ENCODE data around the gene CLDN22.

The CLDN22 gene

DNA sequence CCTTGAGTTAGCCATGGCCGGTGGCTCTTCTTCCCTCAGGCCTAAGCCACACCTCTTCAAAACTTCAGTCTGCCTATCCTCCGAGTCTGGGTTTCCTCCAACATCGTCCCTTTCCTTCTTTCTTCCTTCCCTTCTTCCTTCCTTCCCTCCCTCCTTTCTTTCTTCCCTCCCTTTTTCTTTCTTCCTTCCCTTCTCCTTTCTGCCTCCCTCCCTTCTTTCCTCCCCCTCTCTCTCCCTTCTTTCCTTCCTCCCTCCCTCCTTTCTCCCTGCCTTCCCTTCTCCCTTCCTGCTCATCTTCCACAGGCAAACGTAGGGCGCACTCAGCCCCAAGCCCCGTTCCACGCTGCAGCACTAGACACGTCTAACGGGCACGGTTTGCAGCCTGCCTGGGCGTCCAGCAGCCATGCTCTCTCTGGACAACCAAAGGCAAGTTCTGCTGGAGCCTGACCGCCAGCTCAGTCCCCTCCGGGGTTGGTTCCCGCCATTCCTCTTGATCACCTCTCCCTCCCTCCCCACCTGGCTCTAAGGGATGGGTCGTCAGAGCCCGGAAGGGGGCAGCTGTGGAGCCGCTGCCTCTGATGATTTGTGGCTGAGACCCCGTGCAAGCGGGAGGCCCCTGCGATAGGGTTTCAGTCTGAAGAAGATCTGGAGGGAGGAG is 36.2 kb upstream of the CLDN22 start:
- Histone ChIP-seq H3K36me3 (no peaks in the 10 kb centered on the region), H3K4me1 (no peaks in the 10 kb centered on the region), H3K9me3 (no peaks in the 10 kb centered on the region), H3K4me3 (no peak overlapping the region), H3K27ac (no peak overlapping the region), H3K27me3 (peaks cover 0 to 2% of the 10 kb centered on the region in 2 donors)
- TF ChIP-seq, protein P1, sequence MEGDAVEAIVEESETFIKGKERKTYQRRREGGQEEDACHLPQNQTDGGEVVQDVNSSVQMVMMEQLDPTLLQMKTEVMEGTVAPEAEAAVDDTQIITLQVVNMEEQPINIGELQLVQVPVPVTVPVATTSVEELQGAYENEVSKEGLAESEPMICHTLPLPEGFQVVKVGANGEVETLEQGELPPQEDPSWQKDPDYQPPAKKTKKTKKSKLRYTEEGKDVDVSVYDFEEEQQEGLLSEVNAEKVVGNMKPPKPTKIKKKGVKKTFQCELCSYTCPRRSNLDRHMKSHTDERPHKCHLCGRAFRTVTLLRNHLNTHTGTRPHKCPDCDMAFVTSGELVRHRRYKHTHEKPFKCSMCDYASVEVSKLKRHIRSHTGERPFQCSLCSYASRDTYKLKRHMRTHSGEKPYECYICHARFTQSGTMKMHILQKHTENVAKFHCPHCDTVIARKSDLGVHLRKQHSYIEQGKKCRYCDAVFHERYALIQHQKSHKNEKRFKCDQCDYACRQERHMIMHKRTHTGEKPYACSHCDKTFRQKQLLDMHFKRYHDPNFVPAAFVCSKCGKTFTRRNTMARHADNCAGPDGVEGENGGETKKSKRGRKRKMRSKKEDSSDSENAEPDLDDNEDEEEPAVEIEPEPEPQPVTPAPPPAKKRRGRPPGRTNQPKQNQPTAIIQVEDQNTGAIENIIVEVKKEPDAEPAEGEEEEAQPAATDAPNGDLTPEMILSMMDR (IDR thresholded peaks at IDR 0.05): no peak
- intact Hi-C loops (cut with DNase I; ENCODE audit: low total_unique reads): no loop called here
- DNase-seq: no peak

DNA sequence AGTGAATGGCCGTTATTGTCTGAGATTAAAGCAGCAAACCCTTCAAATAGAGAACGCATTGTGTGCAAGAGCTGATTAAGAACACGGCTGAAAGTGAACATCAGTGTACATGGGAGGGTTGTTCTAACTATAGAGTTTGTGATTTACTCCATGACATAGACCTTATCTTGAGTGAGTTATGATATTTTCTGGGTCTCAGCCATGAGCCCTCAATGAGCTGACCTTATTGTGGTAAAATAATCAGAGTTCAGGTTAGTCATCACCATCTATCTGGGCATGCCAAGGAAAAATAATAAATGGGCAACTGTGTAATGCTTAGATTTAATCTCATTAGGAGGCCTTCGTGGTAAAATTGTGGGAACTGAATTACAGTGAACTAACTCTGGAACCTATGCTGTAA is 35.3 kb upstream of the CLDN22 start:
- H3K9me3 ChIP-seq: no peaks in the 10 kb centered on the region
- intact Hi-C loops (cut with DNase I; ENCODE audit: low total_unique reads): no loop called here
- H3K4me1 ChIP-seq: no peaks in the 10 kb centered on the region
- no peak for DNase-seq
- peaks cover 0 to 2% of the 10 kb centered on the region in 2 donors for H3K27me3 ChIP-seq
- H3K4me3 ChIP-seq: no peak overlapping the region
- TF ChIP-seq, protein P1 (IDR thresholded peaks at IDR 0.05): no peak
- H3K27ac ChIP-seq: no peak overlapping the region
- no peaks in the 10 kb centered on the region for H3K36me3 ChIP-seq

DNA sequence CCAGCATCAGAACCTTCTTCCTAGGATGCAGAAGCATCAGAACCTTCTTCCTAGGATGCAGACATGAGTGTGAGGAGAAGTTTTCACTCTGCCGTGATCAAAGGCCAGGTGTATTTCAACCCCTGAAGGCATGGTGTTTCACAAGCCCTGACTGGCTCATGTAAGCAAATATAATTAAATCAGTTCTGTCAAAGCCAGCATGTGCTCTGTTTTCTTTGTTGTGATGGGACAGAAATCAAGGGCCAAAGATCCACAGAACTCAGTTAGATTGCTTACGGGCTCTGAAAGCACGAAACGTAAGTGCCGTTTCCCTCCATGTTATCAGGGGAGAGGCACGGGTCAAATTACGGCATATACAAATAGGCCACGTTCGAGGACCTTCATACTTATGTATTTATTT is 34.1 kb upstream of the CLDN22 start:
- Histone ChIP-seq H3K36me3 (no peaks in the 10 kb centered on the region), H3K4me3 (no peak overlapping the region), H3K27ac (no peak overlapping the region), H3K9me3 (no peaks in the 10 kb centered on the region), H3K27me3 (peaks cover 0 to 2% of the 10 kb centered on the region in 2 donors), H3K4me1 (no peaks in the 10 kb centered on the region)
- intact Hi-C loops (cut with DNase I; ENCODE audit: low total_unique reads): no loop called here
- no peak for DNase-seq
- TF ChIP-seq, protein P1 (IDR thresholded peaks at IDR 0.05): no peak

DNA sequence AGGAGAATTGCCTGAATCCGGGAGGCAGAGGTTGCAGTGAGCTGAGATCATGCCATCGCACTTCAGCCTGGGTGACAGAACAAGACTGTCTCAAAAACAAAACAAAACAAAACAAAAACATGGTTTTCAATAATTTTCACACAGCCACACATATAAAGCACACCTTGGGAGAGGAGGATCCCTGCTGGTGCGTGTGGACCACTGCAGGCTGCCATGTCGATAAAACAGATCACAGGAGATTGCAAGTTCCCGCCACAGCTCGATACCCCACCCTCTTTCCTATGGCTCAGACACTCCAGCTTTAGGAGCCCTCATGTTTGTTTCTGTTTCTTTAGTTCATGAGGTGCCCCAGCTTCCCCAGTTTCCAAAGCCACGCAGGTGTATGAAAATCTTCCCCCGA is 33.5 kb upstream of the CLDN22 start:
- TF ChIP-seq, protein P1 (IDR thresholded peaks at IDR 0.05): no peak
- no peak for DNase-seq
- H3K27ac ChIP-seq: no peak overlapping the region
- intact Hi-C loops (cut with DNase I; ENCODE audit: low total_unique reads): no loop called here
- no peaks in the 10 kb centered on the region for H3K36me3 ChIP-seq
- no peaks in the 10 kb centered on the region for H3K9me3 ChIP-seq
- H3K27me3 ChIP-seq: peaks cover 0 to 6% of the 10 kb centered on the region in 2 donors
- H3K4me1 ChIP-seq: peaks cover 0 to 1% (median 0%) of the 10 kb centered on the region in 4 donors
- H3K4me3 ChIP-seq: no peak overlapping the region

DNA sequence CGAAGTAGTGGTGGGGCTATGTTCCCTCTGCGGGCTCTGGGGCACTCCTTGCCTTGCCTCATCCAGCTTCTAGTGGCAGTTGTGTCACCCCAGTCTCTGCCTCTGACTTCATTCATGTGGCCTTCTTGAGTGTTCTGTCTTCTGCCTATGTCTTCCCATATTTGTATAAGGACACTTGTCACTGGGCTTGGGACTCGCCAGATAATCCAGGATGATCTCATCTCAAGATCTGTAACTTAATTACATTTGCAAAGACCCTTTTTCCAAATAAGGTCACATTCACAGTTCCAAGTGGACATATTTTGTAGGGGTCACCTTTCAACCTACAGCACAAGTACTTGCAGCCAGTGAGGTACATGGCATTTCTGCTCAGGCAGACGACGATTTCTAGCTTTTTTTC is 32.5 kb upstream of the CLDN22 start:
- H3K9me3 ChIP-seq: no peaks in the 10 kb centered on the region
- H3K36me3 ChIP-seq: no peaks in the 10 kb centered on the region
- TF ChIP-seq, protein P1 (IDR thresholded peaks at IDR 0.05): no peak
- H3K27me3 ChIP-seq: peaks cover 0 to 12% of the 10 kb centered on the region in 2 donors
- H3K4me3 ChIP-seq: no peak overlapping the region
- H3K27ac ChIP-seq: no peak overlapping the region
- intact Hi-C loops (cut with DNase I; ENCODE audit: low total_unique reads): no loop called here
- DNase-seq: no peak
- peaks cover 0 to 2% (median 0%) of the 10 kb centered on the region in 4 donors for H3K4me1 ChIP-seq

Data from tibial artery (tissue), 4 donors.